Fibroblast of mammary gland (primary cell): ENCODE results near the gene ROBO2.

ENCODE experiments used
- DNase-seq: peaks from one replicate; pipeline ENCODE4 v3.0.0-alpha.2; 2010; ENCODE audit warnings: low read depth
- H3K4me3 ChIP-seq: 2 replicates; pipeline ENCODE4 v1.5.1; 2011; ENCODE audit warnings: low read depth, mild to moderate bottlenecking, low read length, moderate library complexity; ENCODE audit not compliant: control insufficient read depth
- TF ChIP-seq, protein P1 (sequence below): conservative IDR thresholded peaks from 2 replicates; pipeline ENCODE4 v1.5.1; 2011; ENCODE audit warnings: low read depth, low read length, inconsistent platforms; ENCODE audit not compliant: control insufficient read depth, insufficient read depth

The ROBO2 gene

DNA sequence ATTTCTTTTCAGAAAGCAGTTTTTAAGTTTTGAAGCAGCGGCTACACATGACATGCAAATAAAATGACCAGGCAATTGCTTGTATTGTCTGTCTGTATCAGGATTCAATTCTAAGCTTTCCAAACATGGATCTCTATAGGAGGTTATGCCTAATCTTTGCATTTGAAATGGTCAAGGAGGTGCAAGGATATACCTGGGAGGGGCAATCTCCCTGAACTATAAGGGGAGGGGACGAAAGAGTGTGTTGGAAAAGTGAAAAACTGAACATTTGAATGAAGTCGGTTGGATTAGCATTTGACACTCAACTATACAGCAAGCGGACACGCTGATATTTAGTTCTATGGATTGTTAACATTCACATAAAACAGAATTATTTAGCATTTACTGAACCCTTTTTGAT, 11.7 kb downstream of the ROBO2 start:
- H3K4me3 ChIP-seq: no peak overlapping the region
- TF ChIP-seq, protein P1, sequence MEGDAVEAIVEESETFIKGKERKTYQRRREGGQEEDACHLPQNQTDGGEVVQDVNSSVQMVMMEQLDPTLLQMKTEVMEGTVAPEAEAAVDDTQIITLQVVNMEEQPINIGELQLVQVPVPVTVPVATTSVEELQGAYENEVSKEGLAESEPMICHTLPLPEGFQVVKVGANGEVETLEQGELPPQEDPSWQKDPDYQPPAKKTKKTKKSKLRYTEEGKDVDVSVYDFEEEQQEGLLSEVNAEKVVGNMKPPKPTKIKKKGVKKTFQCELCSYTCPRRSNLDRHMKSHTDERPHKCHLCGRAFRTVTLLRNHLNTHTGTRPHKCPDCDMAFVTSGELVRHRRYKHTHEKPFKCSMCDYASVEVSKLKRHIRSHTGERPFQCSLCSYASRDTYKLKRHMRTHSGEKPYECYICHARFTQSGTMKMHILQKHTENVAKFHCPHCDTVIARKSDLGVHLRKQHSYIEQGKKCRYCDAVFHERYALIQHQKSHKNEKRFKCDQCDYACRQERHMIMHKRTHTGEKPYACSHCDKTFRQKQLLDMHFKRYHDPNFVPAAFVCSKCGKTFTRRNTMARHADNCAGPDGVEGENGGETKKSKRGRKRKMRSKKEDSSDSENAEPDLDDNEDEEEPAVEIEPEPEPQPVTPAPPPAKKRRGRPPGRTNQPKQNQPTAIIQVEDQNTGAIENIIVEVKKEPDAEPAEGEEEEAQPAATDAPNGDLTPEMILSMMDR: no peak

DNA sequence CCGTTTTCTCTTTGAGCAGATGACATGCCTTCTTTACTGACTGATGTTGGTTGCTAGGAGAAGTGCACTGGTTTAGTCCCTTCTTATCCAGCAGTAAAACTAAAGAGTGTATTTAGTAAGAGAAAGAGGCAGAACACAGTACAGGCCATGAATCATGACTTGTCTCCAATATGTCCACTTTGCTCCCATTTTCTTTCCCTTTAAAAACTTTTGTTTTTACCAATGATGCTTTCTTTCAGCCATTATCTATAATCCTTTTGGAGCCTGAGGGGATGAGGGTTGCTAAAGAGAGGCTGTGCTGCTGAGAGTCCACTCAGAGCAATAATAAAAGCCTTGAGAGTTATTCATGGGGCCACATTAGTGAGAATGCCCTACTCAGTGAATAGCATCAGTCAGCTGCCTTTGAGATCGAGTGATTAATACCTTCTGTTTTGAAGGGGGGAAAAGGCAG, 12.2 kb downstream of the ROBO2 start:
- TF ChIP-seq, protein P1: no peak
- H3K4me3 ChIP-seq: no peak overlapping the region
- no peak for DNase-seq

More for the DNA sequence above, 11.7 kb downstream of the ROBO2 start:
- DNase-seq: no peak

DNA sequence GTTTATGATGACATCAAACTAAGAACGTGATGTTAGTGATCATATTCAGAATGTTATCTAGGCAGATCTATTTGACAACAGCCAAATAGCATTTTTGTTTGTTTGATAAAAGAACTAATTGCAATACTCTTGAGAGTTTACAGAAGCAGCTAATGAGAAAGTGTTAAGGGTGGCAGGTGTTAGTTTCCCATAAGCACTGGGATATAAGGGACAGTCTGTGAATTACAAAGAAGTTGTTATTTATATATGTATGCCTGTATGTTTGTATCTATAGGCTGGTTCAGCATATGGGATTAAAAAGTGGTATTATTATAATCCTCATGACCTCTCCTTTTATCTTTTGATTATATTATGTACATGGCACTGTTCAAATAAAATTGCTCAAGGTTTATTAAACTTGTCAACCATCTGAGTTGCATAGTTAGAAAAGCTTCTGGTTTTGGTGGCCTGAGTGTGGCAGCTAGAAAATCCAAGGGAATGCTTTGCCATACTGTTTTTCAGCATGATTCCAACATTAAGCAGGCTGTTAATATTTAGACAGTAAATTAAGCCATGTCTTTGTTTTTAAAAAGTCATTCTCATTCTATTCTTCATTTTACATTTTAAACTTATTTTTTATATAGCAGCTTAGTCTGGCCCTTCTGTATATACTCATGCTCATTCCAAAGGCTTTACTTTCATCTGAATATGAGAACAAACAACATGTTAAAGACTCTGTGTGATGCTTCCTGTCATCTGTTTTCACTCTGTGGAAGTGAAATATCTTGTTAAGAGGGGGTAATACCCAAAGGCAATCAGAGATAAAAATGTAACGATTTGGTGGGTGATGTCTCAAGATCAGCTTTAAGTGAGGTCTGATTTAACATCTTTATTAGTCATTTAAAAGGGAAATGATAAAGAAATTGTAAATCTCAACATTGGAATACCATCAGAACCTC, 13.1 kb downstream of the ROBO2 start:
- DNase-seq: no peak
- H3K4me3 ChIP-seq: no peak overlapping the region
- TF ChIP-seq, protein P1: no peak

DNA sequence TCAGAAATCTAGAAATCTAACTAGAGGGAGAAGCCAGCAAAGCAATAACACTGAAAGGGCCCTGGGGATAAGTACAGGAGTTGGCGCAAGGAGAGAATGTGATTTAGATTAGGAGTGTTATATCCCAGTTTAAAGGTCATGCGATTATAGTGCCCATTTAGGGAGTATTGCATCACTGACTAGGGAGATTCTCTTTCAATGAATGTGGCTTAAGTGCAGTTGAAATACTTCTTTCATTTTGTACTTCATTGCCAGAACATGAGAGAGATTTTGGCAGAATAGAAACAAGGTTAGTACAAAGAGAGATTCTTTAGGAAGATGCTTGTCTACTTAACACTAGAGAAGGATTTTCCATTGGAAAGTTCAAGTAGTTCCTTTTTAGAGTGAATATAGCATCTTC, 13.9 kb downstream of the ROBO2 start:
- no peak overlapping the region for H3K4me3 ChIP-seq
- TF ChIP-seq, protein P1: no peak
- no peak for DNase-seq

DNA sequence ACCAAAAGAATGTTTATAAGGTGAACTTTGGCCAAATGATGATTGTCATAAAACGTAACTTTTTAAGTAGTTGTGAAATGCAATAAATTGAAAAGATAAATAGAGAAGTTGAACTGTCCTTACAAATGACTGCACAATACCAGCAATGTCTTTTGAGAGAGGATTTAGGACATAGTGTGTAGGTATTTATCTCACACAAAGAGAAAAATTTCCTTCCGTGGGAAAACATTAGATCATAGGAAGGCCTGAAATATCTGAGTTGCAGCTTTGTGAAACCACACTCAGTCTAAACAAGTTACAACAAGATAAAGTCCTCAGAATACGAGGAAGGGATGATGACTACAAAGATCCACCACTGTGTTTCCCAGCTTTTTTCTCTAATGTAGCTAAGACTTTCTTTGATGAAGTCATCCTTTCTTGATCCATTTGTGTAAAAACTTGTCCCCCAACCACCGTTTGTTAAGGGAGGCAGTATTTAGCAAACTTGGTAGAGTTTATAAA, 16.0 kb downstream of the ROBO2 start:
- no peak for DNase-seq
- TF ChIP-seq, protein P1: no peak
- no peak overlapping the region for H3K4me3 ChIP-seq

DNA sequence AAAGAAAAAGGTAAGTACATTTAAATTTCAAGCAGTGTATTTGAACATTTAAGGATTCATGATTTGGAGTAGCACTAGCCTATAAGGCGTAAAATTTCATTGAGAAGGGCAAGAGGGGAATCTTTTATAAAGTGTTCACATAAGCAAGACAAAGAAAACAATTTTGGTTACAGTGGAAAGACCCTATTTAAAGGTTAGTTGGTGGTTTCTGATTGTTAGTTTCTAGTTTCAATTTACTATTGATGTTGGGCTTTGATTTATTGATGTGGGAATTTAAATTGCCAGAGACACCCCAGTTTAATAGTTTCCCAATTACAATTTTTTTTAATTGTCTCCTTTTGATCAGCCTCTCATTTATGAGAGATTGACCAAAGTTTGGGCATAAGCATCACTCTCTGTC, 19.5 kb downstream of the ROBO2 start:
- TF ChIP-seq, protein P1: no peak
- no peak overlapping the region for H3K4me3 ChIP-seq
- DNase-seq: no peak
